ENCODE results near the gene MALT1.

DNA sequence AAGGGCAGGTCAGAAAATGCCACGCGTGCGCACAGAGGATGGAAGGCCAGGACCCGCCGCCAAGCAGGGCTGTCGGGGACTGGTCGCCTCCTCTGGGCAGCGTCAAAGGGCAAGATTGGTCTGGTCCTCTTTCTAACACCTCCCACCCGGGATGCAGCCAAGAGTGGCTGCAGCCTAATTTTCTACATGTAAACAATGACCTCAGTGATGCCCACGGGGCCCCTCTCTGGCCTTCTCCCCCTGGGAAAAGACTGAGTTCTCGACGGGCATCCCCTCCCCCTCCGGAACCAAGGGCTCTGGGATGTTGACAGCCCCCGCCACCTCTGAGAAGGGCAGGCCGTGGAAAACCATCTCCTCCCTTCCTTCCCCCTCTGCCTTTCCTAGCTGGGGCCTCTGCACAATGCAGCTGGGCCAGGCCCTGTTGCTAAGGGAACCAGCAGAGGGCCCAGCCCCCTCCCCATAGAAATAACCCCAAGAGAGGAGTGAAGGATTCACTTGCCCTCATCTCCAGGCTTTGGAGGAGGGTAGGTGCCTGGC is 113.4 kb downstream of the MALT1 start:
- TF ChIP-seq, protein P1, sequence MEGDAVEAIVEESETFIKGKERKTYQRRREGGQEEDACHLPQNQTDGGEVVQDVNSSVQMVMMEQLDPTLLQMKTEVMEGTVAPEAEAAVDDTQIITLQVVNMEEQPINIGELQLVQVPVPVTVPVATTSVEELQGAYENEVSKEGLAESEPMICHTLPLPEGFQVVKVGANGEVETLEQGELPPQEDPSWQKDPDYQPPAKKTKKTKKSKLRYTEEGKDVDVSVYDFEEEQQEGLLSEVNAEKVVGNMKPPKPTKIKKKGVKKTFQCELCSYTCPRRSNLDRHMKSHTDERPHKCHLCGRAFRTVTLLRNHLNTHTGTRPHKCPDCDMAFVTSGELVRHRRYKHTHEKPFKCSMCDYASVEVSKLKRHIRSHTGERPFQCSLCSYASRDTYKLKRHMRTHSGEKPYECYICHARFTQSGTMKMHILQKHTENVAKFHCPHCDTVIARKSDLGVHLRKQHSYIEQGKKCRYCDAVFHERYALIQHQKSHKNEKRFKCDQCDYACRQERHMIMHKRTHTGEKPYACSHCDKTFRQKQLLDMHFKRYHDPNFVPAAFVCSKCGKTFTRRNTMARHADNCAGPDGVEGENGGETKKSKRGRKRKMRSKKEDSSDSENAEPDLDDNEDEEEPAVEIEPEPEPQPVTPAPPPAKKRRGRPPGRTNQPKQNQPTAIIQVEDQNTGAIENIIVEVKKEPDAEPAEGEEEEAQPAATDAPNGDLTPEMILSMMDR (IDR thresholded peaks at IDR 0.05), result no peak
- no peak for TF ChIP-seq ZFX (IDR thresholded peaks at IDR 0.05; ENCODE audit: borderline replicate concordance)
